HG03457 (cell line): ENCODE results near the gene NLRP3.

Experiments
- ATAC-seq: cut with Tn5 transposase; IDR thresholded peaks from one replicate; pipeline ENCODE4 v1.9.1; 2021; ENCODE audit warnings: moderate number of reproducible peaks; ENCODE audit not compliant: unreplicated experiment

Gene NLRP3

DNA sequence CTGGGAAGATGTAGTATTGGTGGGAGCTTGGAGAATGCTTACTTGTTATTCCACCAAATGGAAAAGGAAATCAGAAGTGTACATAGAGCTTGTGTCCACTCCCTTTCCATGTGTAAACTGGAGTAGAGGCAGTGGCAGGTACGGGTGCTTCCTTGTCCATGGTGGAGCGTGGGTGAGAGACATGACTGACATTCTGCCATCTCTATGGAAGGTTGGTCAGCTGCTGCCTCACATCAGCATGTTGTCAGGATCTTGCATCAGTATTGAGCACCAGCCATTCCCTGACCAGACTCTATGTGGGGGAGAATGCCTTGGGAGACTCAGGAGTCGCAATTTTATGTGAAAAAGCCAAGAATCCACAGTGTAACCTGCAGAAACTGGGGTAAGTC lies 19.8 kb downstream of the NLRP3 start:
- no peak for ATAC-seq

DNA sequence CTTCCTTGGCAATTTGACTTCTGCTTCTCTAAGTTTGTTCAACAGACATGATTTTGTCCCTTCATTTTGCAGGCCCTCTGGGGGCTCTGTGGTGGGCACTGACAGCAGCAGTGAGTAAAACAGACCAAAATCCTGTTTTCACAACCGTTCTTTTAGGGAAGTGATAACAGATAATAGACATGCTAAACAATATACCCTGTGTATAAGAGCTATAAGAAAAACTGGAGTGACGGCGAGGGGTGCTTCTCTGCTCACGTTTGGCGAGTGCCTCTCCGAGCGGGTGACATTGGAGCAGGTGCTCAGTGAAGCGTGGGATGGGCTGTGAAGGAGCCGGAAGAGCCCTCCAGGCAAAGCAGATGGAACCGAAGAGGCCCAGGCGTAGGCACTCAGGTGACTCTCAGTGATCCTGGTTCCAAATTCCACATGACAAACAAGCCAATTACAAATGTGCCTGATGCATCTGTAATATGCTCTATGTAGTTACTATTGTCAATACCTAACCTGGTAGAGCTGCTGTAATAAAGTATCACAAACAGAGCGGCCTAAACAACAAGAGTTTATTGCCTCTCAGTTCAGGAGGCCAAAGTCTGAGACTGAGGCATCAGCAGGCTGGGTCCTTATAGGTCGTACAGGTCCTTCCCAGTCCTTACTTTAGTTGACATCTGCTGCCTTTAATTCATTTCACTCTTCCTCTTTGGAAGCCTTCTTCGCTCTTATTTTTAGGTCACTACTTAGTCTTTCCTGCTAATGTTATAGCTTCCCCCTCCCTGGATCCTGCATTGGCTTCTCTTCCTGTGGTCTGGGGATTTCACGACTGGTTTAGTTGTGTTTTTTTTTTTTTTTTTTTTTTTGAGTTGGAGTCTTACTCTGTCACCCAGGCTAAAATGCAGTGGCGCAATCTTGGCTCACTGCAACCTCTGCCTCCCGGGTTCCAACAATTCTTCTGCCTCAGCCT lies 21.9 kb downstream of the NLRP3 start:
- ATAC-seq = no peak

GRCh38 chr1:247440001-247440620 lies 24.1 kb downstream of the NLRP3 start:
- ATAC-seq = peak; percentile 99

GRCh38 chr1:247441606-247442005 lies 25.6 kb downstream of the NLRP3 start:
- no peak for ATAC-seq

GRCh38 chr1:247442164-247442563 lies 26.2 kb downstream of the NLRP3 start:
- no peak for ATAC-seq

- no peak for ATAC-seq
Measured at GRCh38 chr1:247443641-247444040, 27.7 kb downstream of the NLRP3 start.

DNA sequence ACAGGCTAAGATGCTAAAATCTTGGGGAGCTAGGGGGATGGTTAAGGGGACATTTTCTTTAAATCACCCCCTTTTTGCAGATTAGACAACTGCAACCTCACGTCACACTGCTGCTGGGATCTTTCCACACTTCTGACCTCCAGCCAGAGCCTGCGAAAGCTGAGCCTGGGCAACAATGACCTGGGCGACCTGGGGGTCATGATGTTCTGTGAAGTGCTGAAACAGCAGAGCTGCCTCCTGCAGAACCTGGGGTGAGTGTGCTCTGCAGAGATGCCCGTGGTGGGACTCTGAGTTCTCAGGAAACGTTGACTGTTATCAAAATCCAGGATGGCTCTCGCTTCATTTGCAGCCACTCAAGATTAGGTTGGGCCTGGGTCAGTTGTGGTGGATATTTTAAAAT lies 28.6 kb downstream of the NLRP3 start:
- no peak for ATAC-seq

DNA sequence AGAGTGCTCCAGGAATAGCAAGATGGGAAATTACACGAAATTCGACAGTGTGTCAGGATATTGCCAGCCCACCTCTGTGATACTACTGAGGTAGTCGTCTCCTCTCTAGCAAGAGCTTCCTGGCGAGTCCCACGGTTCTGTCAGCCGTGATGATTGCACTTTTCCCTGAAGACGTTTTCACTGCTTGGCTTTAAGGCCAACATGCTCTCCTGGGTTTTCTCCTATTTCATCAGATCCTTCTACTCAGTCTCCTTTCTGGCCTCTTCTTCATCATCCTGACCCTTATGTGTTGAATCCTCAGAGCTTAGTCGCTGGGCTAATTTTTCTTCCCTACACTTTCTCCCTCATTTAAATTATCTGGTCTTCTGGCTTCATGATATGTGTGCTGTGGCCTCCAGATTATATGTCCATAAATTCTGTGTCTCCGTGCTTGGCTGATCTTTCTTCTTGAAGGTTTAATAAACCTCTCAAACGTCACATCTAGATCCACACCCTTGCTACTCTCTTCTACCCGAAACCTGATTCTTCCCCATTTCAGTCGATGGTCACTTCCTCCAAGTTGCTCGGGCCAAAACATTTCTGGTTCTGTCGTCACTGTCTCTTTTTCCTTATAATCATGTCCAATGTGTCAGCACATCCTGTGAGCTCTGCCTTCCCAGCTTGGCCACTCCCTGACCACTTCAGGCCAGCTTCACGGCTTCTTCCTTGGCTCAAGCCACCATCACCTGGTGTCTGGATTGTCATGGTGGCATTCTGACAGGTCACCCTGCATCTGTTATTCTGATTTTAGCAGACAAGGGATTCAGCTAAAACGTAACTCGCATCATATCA lies 29.8 kb downstream of the NLRP3 start:
- ATAC-seq = no peak

GRCh38 chr1:247447162-247447909 lies 31.4 kb downstream of the NLRP3 start:
- no peak for ATAC-seq

DNA sequence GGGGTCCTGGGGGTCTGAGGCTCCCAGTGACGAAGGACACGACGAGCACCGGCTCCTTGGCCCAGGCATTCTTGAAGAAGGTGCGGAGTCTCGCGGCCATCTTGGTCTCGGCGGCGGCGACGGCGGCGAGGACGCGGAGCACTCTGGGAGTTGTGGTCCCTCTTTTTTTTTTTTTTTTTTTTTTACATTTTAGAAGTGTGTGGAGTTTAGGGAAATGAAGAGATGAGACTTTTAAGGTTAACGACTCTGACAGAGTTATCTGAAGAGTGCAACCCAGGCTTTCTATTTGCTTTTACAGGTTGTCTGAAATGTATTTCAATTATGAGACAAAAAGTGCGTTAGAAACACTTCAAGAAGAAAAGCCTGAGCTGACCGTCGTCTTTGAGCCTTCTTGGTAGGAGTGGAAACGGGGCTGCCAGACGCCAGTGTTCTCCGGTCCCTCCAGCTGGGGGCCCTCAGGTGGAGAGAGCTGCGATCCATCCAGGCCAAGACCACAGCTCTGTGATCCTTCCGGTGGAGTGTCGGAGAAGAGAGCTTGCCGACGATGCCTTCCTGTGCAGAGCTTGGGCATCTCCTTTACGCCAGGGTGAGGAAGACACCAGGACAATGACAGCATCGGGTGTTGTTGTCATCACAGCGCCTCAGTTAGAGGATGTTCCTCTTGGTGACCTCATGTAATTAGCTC lies 32.3 kb downstream of the NLRP3 start:
- ATAC-seq = no peak

GRCh38 chr1:247451388-247452010 lies 35.5 kb downstream of the NLRP3 start:
- no peak for ATAC-seq

- ATAC-seq = no peak
Measured at GRCh38 chr1:247452447-247453039, 36.6 kb downstream of the NLRP3 start.

DNA sequence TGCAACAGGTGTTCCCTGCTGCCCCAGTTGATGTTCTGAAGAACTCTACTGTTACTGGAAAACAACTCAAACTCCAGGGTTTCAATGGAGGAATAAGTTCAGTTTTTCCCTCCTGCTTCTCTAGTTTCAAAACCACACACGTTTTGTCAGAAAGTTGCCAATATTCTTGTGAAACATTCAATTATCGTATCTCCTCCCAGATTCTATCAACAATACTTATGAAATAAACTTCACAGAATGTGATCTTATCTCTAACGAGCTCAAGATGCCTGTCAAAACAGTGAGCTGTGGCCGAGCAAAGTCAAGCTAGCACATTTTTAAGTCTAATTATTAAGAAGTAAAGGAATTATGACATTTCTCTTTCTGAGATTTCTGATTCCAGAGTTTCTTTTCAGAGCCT lies 37.3 kb downstream of the NLRP3 start:
- no peak for ATAC-seq

DNA sequence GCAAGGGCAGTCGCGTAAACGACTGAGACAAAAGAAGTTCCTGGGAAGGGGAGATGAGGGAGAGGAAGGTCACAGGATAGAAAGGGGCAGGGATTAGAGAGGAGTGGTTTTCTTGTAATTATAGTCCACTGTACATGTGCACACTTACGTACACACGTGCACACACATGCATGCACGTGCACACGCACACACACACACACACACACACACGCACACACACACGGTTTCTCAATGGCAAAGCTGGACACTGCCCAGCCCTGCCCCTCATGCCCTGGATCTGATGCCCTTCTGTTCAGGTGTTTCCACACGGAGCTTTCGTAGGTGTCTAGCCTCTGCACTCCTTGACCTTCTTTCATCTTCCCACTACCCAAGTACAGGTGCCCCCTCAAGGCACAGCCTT lies 38.0 kb downstream of the NLRP3 start:
- no peak for ATAC-seq

GRCh38 chr1:247456021-247456420 lies 40.0 kb downstream of the NLRP3 start:
- ATAC-seq = no peak

- ATAC-seq = no peak
Measured at GRCh38 chr1:247456914-247457639, 41.1 kb downstream of the NLRP3 start.

- no peak for ATAC-seq
Measured at GRCh38 chr1:247459507-247459906, 43.5 kb downstream of the NLRP3 start.

GRCh38 chr1:247465796-247466195 lies 49.8 kb downstream of the NLRP3 start:
- no peak for ATAC-seq

GRCh38 chr1:247467129-247467528 lies 51.2 kb downstream of the NLRP3 start:
- no peak for ATAC-seq
